ENCODE results near the gene SHROOM3.

Gene SHROOM3

GRCh38 chr4:76765473-76766183, 330.6 kb downstream of the SHROOM3 start:
- no peak for DNase-seq

GRCh38 chr4:76767983-76768382, 333.0 kb downstream of the SHROOM3 start:
- no peak for DNase-seq

GRCh38 chr4:76772498-76773106, 337.6 kb downstream of the SHROOM3 start:
- DNase-seq: no peak

GRCh38 chr4:76773766-76774165, 338.7 kb downstream of the SHROOM3 start:
- DNase-seq: no peak

GRCh38 chr4:76779740-76780459, 344.9 kb downstream of the SHROOM3 start:
- no peak for DNase-seq

GRCh38 chr4:76780781-76781697, 346.0 kb downstream of the SHROOM3 start:
- no peak for DNase-seq

GRCh38 chr4:76781698-76782595, 346.9 kb downstream of the SHROOM3 start:
- no peak for DNase-seq

GRCh38 chr4:76782837-76783236, 347.8 kb downstream of the SHROOM3 start:
- DNase-seq: no peak

GRCh38 chr4:76783836-76784235, 348.8 kb downstream of the SHROOM3 start:
- no peak for DNase-seq

- no peak for DNase-seq
Measured at GRCh38 chr4:76784237-76784636, 349.2 kb downstream of the SHROOM3 start.

GRCh38 chr4:76787898-76788297, 352.9 kb downstream of the SHROOM3 start:
- DNase-seq: no peak

- DNase-seq: no peak
Measured at GRCh38 chr4:76790377-76790776, 355.3 kb downstream of the SHROOM3 start.

- DNase-seq: no peak
Measured at GRCh38 chr4:76791479-76791878, 356.4 kb downstream of the SHROOM3 start.

GRCh38 chr4:76792418-76792817, 357.4 kb downstream of the SHROOM3 start:
- DNase-seq: no peak

GRCh38 chr4:76795243-76795642, 360.2 kb downstream of the SHROOM3 start:
- no peak for DNase-seq

GRCh38 chr4:76799140-76799539, 364.1 kb downstream of the SHROOM3 start:
- no peak for DNase-seq

GRCh38 chr4:76799718-76800117, 364.7 kb downstream of the SHROOM3 start:
- DNase-seq: no peak

GRCh38 chr4:76800902-76801301, 365.9 kb downstream of the SHROOM3 start:
- no peak for DNase-seq

- peak in 2 of 58 donors; percentile 11 to 13 for DNase-seq
Measured at GRCh38 chr4:76801621-76802235, 366.7 kb downstream of the SHROOM3 start.

All from anterior cingulate cortex (tissue), 58 donors.